Measurements from ENCODE around the gene HTR3D. TPM values are rescaled to one million over a fixed set of nuclear protein-coding genes. Genes with fewer than 3 reads are reported as not detected.
"Not testable (repeated sequence)": the region's sequence is repeated elsewhere in the genome, so short reads cannot be mapped to it uniquely, and the experiment has no call there.

The HTR3D gene
- total and polyA plus RNA-seq, 4 donors, result not detected

- Histone ChIP-seq H3K4me1 (ENCODE audit: control insufficient read depth in 5 of 5, insufficient read depth in 5 of 5, low read length in 5 of 5) (peaks cover 0 to 17% (median 2%) of the 10 kb centered on the region in 5 donors), H3K9me3 (ENCODE audit: control insufficient read depth in 4 of 4, insufficient read depth in 3 of 4, low read length in 3 of 4) (no peaks in the 10 kb centered on the region), H3K27me3 (ENCODE audit: control insufficient read depth in 3 of 3, insufficient read depth in 3 of 3, low read length in 2 of 3) (no peaks in the 10 kb centered on the region), H3K9ac (ENCODE audit: insufficient read depth in 1 of 2, low read length in 2 of 2) (no peak overlapping the region), H3K36me3 (ENCODE audit: control insufficient read depth in 4 of 4, insufficient read depth in 4 of 4, low read length in 4 of 4) (peaks cover 0 to 10% (median 3%) of the 10 kb centered on the region in 4 donors), H3K27ac (ENCODE audit: low read depth in 1 of 2, low read length in 1 of 2) (peak overlapping the region in 1 of 2 donors; percentile 14), H3K4me3 (no peak overlapping the region)
- TF ChIP-seq CTCF (IDR thresholded peaks at IDR 0.05; ENCODE audit: control extremely low read depth, extremely low read depth), result no peak
- DNase-seq (no peak), ATAC-seq (ENCODE audit: insufficient read depth, low FRiP score) (no peak)
- 83 to 89% methylated on average over 5 of the region's 5 CpGs for WGBS, 2 donors
Measured at GRCh38 chr3:184003187-184003967, 28.2 kb upstream of the HTR3D start.

GRCh38 chr3:184004476-184004875, 27.1 kb upstream of the HTR3D start:
- Histone ChIP-seq H3K36me3 (ENCODE audit: control insufficient read depth in 4 of 4, insufficient read depth in 4 of 4, low read length in 4 of 4) (peaks cover 0 to 10% (median 3%) of the 10 kb centered on the region in 4 donors), H3K4me3 (no peak overlapping the region), H3K9me3 (ENCODE audit: control insufficient read depth in 4 of 4, insufficient read depth in 3 of 4, low read length in 3 of 4) (no peaks in the 10 kb centered on the region), H3K27me3 (ENCODE audit: control insufficient read depth in 3 of 3, insufficient read depth in 3 of 3, low read length in 2 of 3) (no peaks in the 10 kb centered on the region), H3K27ac (ENCODE audit: low read depth in 1 of 2, low read length in 1 of 2) (no peak overlapping the region), H3K9ac (ENCODE audit: insufficient read depth in 1 of 2, low read length in 2 of 2) (no peak overlapping the region), H3K4me1 (ENCODE audit: control insufficient read depth in 5 of 5, insufficient read depth in 5 of 5, low read length in 5 of 5) (peaks cover 0 to 17% (median 2%) of the 10 kb centered on the region in 5 donors)
- ATAC-seq (ENCODE audit: insufficient read depth, low FRiP score) (no peak), DNase-seq (no peak)
- TF ChIP-seq CTCF (IDR thresholded peaks at IDR 0.05; ENCODE audit: control extremely low read depth, extremely low read depth), result no peak
- WGBS, 2 donors, result 57 to 79% methylated on average over 2 of the region's 2 CpGs

- Histone ChIP-seq H3K27ac (ENCODE audit: low read depth in 1 of 2, low read length in 1 of 2) (peak overlapping the region in 1 of 2 donors; percentile 45), H3K36me3 (ENCODE audit: control insufficient read depth in 4 of 4, insufficient read depth in 4 of 4, low read length in 4 of 4) (peaks cover 0 to 5% (median 3%) of the 10 kb centered on the region in 4 donors), H3K4me3 (peak overlapping the region; percentile 13), H3K27me3 (ENCODE audit: control insufficient read depth in 3 of 3, insufficient read depth in 3 of 3, low read length in 2 of 3) (no peaks in the 10 kb centered on the region), H3K4me1 (ENCODE audit: control insufficient read depth in 5 of 5, insufficient read depth in 5 of 5, low read length in 5 of 5) (peaks cover 0 to 17% (median 2%) of the 10 kb centered on the region in 5 donors), H3K9me3 (ENCODE audit: control insufficient read depth in 4 of 4, insufficient read depth in 3 of 4, low read length in 3 of 4) (no peaks in the 10 kb centered on the region), H3K9ac (ENCODE audit: insufficient read depth in 1 of 2, low read length in 2 of 2) (no peak overlapping the region)
- WGBS, 2 donors, result 13 to 15% methylated on average over 11 of the region's 11 CpGs
- DNase-seq (peak; percentile 43 to 76 (median 59)), ATAC-seq (ENCODE audit: insufficient read depth, low FRiP score) (peak; percentile 83)
- no peak for TF ChIP-seq CTCF (IDR thresholded peaks at IDR 0.05; ENCODE audit: control extremely low read depth, extremely low read depth)
Measured at GRCh38 chr3:184005941-184006507, 25.5 kb upstream of the HTR3D start.

GRCh38 chr3:184007143-184007813, 24.3 kb upstream of the HTR3D start:
- Histone ChIP-seq H3K36me3 (ENCODE audit: control insufficient read depth in 4 of 4, insufficient read depth in 4 of 4, low read length in 4 of 4) (peaks cover 2 to 15% (median 6%) of the 10 kb centered on the region in 4 donors), H3K4me1 (ENCODE audit: control insufficient read depth in 5 of 5, insufficient read depth in 5 of 5, low read length in 5 of 5) (peaks cover 0 to 19% (median 2%) of the 10 kb centered on the region in 5 donors)
- H3K27me3 ChIP-seq (ENCODE audit: control insufficient read depth in 3 of 3, insufficient read depth in 3 of 3, low read length in 2 of 3); H3K27ac ChIP-seq (ENCODE audit: low read depth in 1 of 2, low read length in 1 of 2); H3K9ac ChIP-seq (ENCODE audit: insufficient read depth in 1 of 2, low read length in 2 of 2); H3K4me3 ChIP-seq; DNase-seq; H3K9me3 ChIP-seq (ENCODE audit: control insufficient read depth in 4 of 4, insufficient read depth in 3 of 4, low read length in 3 of 4); ATAC-seq (ENCODE audit: insufficient read depth, low FRiP score): not testable (repeated sequence)
- WGBS, 2 donors, result 75% methylated on average over 11 of the region's 11 CpGs
